BE2C (cell line): ENCODE measurements around the gene RGL4.
"Not testable (repeated sequence)": the region's sequence is repeated elsewhere in the genome, so short reads cannot be mapped to it uniquely, and the experiment has no call there.

ENCODE experiments used
- DNase-seq: peaks from one replicate; pipeline ENCODE4 v3.0.0-alpha.2; 2020
- H3K27me3 ChIP-seq: fragments of 250-450 bp; sonication (Bioruptor Pico); 2 replicates; pipeline ENCODE4 v1.5.1; 2020; ENCODE audit warnings: mild to moderate bottlenecking
- H3K36me3 ChIP-seq: fragments of 250-450 bp; sonication (Bioruptor Pico); 2 replicates; pipeline ENCODE4 v1.5.1; 2020; ENCODE audit warnings: mild to moderate bottlenecking
- H3K4me1 ChIP-seq: fragments of 250-450 bp; sonication (Bioruptor Pico); 2 replicates; pipeline ENCODE4 v1.5.1; 2020
- H3K4me3 ChIP-seq: 2 replicates; pipeline ENCODE4 v1.5.1; 2011; ENCODE audit warnings: low read depth, low read length
- H3K9me3 ChIP-seq: fragments of 250-450 bp; sonication (Bioruptor Pico); 2 replicates; pipeline ENCODE4 v1.5.1; 2020
- TF ChIP-seq, protein P1 (sequence below): IDR thresholded peaks from 2 replicates; pipeline ENCODE4 v1.5.1; 2012; ENCODE audit warnings: mild to moderate bottlenecking, low read depth, low read length

RGL4 gene

DNA sequence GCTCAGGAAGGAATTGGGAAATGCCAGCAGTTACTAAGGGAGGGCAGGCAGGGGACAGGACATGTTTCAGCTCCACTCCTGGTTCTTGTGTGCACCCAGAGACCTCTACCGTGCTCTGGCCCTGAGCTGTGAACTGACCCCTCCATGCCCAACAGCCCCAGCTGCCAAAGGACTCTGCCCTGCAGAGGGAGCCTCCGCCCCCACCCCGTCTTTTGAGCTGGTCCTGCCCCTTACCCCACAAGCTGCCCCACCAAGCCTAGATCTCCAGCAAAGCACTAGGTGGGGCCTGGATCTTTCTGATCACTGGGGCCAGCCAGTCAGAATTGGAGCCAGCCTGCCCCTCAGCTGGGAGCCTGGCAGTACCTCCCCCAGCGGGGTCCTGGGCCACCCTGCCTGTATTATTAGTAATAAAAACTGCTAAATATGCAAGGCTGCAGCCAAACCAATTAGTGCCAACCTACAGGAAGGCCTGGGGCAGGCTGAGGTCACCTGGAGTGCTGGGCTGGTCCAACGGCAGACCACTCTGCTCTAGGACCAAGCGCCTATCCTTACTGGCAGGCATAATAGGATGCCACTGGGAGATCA lies 34.8 kb upstream of the RGL4 start:
- H3K9me3 ChIP-seq, result no peaks in the 10 kb centered on the region
- DNase-seq, result no peak
- H3K36me3 ChIP-seq, result peaks cover 3% of the 10 kb centered on the region; the same call in 1 of the 2 replicates
- no peaks in the 10 kb centered on the region for H3K4me1 ChIP-seq
- H3K4me3 ChIP-seq, result no peak overlapping the region
- TF ChIP-seq, protein P1, sequence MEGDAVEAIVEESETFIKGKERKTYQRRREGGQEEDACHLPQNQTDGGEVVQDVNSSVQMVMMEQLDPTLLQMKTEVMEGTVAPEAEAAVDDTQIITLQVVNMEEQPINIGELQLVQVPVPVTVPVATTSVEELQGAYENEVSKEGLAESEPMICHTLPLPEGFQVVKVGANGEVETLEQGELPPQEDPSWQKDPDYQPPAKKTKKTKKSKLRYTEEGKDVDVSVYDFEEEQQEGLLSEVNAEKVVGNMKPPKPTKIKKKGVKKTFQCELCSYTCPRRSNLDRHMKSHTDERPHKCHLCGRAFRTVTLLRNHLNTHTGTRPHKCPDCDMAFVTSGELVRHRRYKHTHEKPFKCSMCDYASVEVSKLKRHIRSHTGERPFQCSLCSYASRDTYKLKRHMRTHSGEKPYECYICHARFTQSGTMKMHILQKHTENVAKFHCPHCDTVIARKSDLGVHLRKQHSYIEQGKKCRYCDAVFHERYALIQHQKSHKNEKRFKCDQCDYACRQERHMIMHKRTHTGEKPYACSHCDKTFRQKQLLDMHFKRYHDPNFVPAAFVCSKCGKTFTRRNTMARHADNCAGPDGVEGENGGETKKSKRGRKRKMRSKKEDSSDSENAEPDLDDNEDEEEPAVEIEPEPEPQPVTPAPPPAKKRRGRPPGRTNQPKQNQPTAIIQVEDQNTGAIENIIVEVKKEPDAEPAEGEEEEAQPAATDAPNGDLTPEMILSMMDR, result no peak
- H3K27me3 ChIP-seq, result no peaks in the 10 kb centered on the region

DNA sequence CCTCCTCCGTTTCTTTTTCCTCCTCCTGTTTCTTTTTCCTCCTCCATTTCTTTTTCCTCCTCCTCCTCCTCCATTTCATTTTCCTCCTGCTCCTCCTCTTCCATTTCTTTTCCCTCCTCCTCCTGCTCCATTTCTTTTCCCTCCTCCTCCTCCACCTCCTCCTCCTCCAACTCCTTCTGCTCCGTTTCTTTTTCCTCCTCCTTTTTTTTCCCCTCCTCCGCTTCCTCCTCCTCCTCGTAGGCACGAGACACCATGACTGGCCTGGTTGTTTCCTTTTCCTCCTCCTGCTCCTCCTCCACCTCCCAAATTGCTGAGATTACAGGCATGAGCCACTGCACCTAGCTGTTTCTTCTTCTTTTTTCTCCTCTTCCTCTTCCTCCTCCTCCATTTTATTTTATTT lies 33.1 kb upstream of the RGL4 start:
- TF ChIP-seq, protein P1, result no peak
- Histone ChIP-seq H3K27me3 (no peaks in the 10 kb centered on the region), H3K4me1 (no peaks in the 10 kb centered on the region), H3K36me3 (peaks cover 3% of the 10 kb centered on the region; the same call in 1 of the 2 replicates), H3K4me3 (no peak overlapping the region), H3K9me3 (no peaks in the 10 kb centered on the region)
- DNase-seq, result no peak

DNA sequence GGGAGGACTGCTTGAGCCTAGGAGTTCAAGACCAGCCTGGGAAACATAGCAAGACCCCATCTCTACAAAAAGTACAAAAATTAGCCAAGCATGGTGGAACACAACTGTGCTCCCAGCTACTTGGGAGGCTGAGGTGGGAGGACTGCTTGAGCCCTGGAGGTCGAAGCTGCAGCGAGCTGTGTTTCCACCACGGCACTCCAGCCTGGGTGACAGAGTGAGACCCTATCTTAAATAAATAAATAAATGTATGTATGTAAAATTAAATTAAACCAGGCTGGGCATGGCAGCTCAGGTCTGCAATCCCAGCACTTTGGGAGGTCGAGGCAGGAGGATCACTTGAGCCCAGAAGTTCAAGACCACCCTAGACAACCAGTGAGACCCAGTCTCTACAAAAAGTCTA lies 30.4 kb upstream of the RGL4 start:
- not testable (repeated sequence) for H3K27me3 ChIP-seq, H3K9me3 ChIP-seq, H3K4me1 ChIP-seq, H3K36me3 ChIP-seq, DNase-seq, H3K4me3 ChIP-seq

DNA sequence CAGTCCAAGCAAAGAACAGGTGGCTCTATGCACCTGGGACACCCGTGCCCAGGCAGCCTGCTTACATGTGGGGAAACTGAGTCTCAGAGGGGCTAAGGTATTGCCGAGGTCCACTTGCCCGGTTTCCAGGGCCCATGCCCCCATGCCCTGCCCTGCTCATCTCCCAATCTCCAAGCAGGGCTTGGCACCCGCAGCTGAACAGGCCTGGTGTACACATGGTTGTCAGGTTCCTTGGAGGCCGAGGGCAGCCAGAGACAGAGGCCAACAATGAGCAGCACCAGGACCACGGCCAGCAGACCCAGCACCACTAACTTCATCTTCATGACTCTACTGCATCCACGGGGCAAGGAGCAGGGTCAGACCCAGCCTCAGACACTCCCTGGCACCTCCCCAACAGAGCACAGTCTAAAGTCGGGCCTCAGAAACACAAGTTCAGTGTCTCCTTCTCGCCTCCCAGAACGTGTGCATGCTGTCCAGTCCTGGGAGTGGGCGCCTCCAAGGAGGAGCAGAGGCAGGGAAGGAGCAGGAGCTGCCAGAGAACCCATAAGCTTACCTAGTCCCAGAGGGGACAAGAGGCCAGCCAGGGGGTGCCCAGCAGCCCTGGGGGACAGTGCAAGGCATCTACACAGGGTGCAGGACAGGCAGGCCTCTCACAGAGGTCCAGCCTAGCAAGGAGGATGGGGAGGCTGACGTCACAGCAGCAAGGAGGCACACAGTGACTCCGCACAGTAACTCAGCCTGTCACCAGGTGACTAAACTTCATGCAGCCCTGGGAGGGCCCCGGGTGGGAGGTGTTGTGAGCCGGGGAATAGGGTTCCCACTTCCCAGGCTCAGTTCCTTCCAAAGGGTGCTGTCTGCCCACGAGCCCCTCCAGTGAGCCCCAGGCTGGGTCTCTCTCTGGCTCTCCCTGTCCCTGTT lies 20.2 kb upstream of the RGL4 start:
- H3K36me3 ChIP-seq, result no peaks in the 10 kb centered on the region
- no peaks in the 10 kb centered on the region for H3K4me1 ChIP-seq
- no peak for DNase-seq
- no peaks in the 10 kb centered on the region for H3K9me3 ChIP-seq
- H3K27me3 ChIP-seq, result no peaks in the 10 kb centered on the region
- TF ChIP-seq, protein P1, result no peak
- H3K4me3 ChIP-seq, result no peak overlapping the region

DNA sequence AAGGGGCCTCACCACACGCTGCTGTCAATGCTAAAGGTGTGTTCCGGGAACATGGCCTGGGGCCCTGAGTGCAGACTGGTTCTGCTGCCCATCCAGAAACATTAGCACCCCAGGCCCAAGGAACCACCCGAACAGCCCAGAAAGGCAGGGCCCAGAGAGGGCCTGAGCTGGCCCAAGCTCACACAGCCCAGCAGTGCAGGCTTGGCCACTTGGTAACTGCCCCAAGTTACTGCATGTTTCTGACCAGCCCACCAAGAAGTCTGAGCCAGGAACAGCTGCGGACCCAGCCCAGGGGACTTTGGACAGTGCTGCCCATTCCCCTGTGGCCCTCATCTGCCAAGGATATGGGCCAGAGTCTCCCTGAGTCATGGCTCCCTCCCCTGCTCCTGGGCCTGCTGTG lies 19.4 kb upstream of the RGL4 start:
- not testable (repeated sequence) for H3K4me3 ChIP-seq, H3K27me3 ChIP-seq, DNase-seq, H3K9me3 ChIP-seq, H3K36me3 ChIP-seq, H3K4me1 ChIP-seq

DNA sequence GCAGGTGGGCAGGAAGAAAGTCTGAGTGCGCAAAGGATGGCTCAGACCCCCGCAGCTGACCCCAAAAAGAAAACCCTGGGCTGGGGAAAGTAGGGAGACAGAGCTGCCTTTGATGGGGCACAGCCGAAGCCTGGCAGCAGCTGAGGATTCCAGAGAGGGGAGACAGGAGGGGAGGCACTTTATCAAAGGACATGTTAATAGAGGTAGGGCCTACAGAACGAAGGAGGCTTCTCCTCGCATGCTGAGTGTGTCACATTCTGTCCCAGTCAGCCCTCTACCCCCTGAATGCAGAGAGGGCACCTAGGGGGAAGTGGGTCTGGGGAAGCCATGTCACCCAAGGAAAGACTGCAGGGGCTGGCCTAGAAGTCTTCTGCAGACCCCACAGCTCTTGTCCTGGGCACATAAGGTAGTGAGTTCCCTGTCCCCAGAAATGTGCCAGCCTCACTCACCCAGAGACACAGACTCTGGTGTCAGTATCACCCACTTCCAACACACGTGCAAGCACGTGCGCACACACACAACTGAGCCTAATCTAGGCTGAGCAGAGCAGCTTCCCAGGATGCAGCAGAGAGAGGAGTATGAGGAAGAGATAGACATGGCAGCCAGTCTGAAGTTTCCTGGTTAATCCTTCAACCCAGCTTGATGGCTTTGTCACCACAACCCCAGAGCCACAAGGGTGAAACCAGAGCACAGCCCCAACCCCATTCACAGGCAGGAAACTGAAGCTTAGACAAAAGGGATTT lies 18.3 kb upstream of the RGL4 start:
- H3K9me3 ChIP-seq, H3K36me3 ChIP-seq, DNase-seq, H3K27me3 ChIP-seq, H3K4me1 ChIP-seq, H3K4me3 ChIP-seq: not testable (repeated sequence)

DNA sequence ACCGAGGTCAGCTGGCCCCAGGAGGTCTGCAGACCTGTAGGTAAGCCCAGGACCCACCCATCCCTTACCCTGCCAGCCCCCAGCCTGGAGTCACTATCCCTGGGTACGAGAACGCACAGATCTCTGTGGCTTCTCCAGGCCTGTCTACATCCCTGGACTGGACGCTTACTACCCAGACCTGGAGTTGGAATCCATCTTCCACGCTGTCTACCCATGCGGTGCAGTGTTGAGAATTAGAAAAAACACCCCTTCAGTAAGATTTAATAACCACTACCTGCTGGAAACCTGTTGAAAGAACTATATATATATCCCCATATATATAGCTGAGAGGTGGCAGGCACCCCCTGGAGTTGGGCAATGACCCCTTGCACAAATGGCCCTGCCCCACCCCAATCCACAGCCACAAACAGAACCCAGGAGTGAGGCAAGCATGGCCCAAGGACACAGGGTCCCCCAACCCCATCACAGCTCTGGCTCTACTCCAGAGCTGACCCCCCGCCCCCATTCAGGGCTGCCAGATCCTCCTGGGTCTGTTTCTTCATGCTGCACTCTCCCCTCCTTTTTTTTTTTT lies 17.7 kb upstream of the RGL4 start:
- H3K9me3 ChIP-seq, result no peaks in the 10 kb centered on the region
- H3K4me3 ChIP-seq, result no peak overlapping the region
- TF ChIP-seq, protein P1, result no peak
- H3K4me1 ChIP-seq, result no peaks in the 10 kb centered on the region
- no peak for DNase-seq
- H3K36me3 ChIP-seq, result no peaks in the 10 kb centered on the region
- no peaks in the 10 kb centered on the region for H3K27me3 ChIP-seq
